SK-N-SH treated with all-trans-retinoic acid at 6 μM for 48 hours (cell line): ENCODE measurements around the gene FNDC3B.

Experiments
- ATAC-seq: fragments of 200-7000 bp; cut with Tn5 transposase; 3 replicates; pipeline ENCODE4 v1.9.1; 2020; ENCODE audit warnings: mild to moderate bottlenecking, moderate library complexity
- ARNTL ChIP-seq: fragments of 450-650 bp; formaldehyde crosslinking; IDR thresholded peaks from 2 replicates; pipeline ENCODE4 v1.5.0; 2020; ENCODE audit warnings: low read depth, mild to moderate bottlenecking, moderate library complexity, borderline replicate concordance
- CREB5 ChIP-seq: fragments of 250-450 bp; sonication (Bioruptor Pico); IDR thresholded peaks from 2 replicates; pipeline ENCODE4 v1.5.1; 2020; ENCODE audit warnings: low read depth, mild to moderate bottlenecking, moderate library complexity
- CSDC2 ChIP-seq: fragments of 250-450 bp; sonication (Bioruptor Pico); IDR thresholded peaks from 2 replicates; pipeline ENCODE4 v1.5.0; 2020; ENCODE audit warnings: mild to moderate bottlenecking, moderate library complexity
- CSRNP3 ChIP-seq: fragments of 250-450 bp; sonication (Bioruptor Pico); IDR thresholded peaks from 2 replicates; pipeline ENCODE4 v1.5.1; 2021; ENCODE audit warnings: mild to moderate bottlenecking, moderate library complexity
- GLIS3 ChIP-seq: fragments of 250-450 bp; sonication (Bioruptor Pico); IDR thresholded peaks from 2 replicates; pipeline ENCODE4 v1.5.0; 2020; ENCODE audit warnings: mild to moderate bottlenecking, moderate library complexity
- ISL1 ChIP-seq: fragments of 250-450 bp; sonication (Bioruptor Pico); IDR thresholded peaks from 2 replicates; pipeline ENCODE4 v2.1.2; 2022; ENCODE audit warnings: mild to moderate bottlenecking, moderate library complexity
- OSR1 ChIP-seq: fragments of 250-450 bp; sonication (Bioruptor Pico); IDR thresholded peaks from 2 replicates; pipeline ENCODE4 v1.8.0; 2022; ENCODE audit warnings: moderate library complexity, mild to moderate bottlenecking, inconsistent platforms
- PATZ1 ChIP-seq: fragments of 250-450 bp; sonication (Bioruptor Pico); IDR thresholded peaks from 2 replicates; pipeline ENCODE4 v1.8.0; 2020; ENCODE audit warnings: mild to moderate bottlenecking, moderate library complexity, borderline replicate concordance
- POU6F1 ChIP-seq: fragments of 250-450 bp; sonication (Bioruptor Pico); IDR thresholded peaks from 2 replicates; pipeline ENCODE4 v1.8.0; 2021; ENCODE audit warnings: low read depth, mild to moderate bottlenecking, moderate library complexity, borderline replicate concordance
- RARB ChIP-seq: fragments of 250-450 bp; sonication (Bioruptor Pico); IDR thresholded peaks from 2 replicates; pipeline ENCODE4 v1.8.0; 2021; ENCODE audit warnings: mild to moderate bottlenecking, moderate library complexity
- SNAI2 ChIP-seq: fragments of 250-450 bp; sonication (Bioruptor Pico); IDR thresholded peaks from 2 replicates; pipeline ENCODE4 v1.5.0; 2020; ENCODE audit warnings: mild to moderate bottlenecking, moderate library complexity
- TOX ChIP-seq: fragments of 250-450 bp; sonication (Bioruptor Pico); IDR thresholded peaks from 2 replicates; pipeline ENCODE4 v1.8.0; 2021; ENCODE audit warnings: mild to moderate bottlenecking, moderate library complexity, borderline replicate concordance
- TSHZ2 ChIP-seq: fragments of 250-450 bp; sonication (Bioruptor Pico); IDR thresholded peaks from 2 replicates; pipeline ENCODE4 v1.5.0; 2020; ENCODE audit warnings: mild to moderate bottlenecking, moderate library complexity
- ZC3H10 ChIP-seq: fragments of 250-450 bp; sonication (Bioruptor Pico); IDR thresholded peaks from 2 replicates; pipeline ENCODE4 v1.5.1; 2021; ENCODE audit warnings: mild to moderate bottlenecking, moderate library complexity
- ZFP3 ChIP-seq: fragments of 250-450 bp; sonication (Bioruptor Pico); IDR thresholded peaks from 2 replicates; pipeline ENCODE4 v1.5.0; 2020; ENCODE audit warnings: mild to moderate bottlenecking, moderate library complexity
- ZFP30 ChIP-seq: fragments of 450-650 bp; formaldehyde crosslinking; IDR thresholded peaks from 2 replicates; pipeline ENCODE4 v1.5.0; 2022; ENCODE audit warnings: mild to moderate bottlenecking, moderate library complexity
- ZNF70 ChIP-seq: fragments of 450-650 bp; formaldehyde crosslinking; IDR thresholded peaks from 2 replicates; pipeline ENCODE4 v1.5.0; 2020; ENCODE audit warnings: mild to moderate bottlenecking, moderate library complexity

The FNDC3B gene

GRCh38 chr3:172276103-172276502 lies 236.7 kb downstream of the FNDC3B start:
- ATAC-seq, result no peak
- TF ChIP-seq TOX (no peak), PATZ1 (CRISPR knock-in tag) (no peak), SNAI2 (CRISPR knock-in tag) (no peak), ZFP3 (no peak), CREB5 (CRISPR knock-in tag) (no peak), TSHZ2 (CRISPR knock-in tag) (no peak), ARNTL (CRISPR knock-in tag) (no peak), CSRNP3 (CRISPR knock-in tag) (no peak), ZFP30 (CRISPR knock-in tag) (no peak), RARB (no peak), GLIS3 (CRISPR knock-in tag) (no peak), POU6F1 (CRISPR knock-in tag) (no peak), CSDC2 (CRISPR knock-in tag) (no peak), ZC3H10 (CRISPR knock-in tag) (no peak), ISL1 (CRISPR knock-in tag) (no peak), ZNF70 (CRISPR knock-in tag) (no peak), OSR1 (CRISPR knock-in tag) (no peak)

GRCh38 chr3:172277151-172277652 lies 237.8 kb downstream of the FNDC3B start:
- no peak for ATAC-seq

More at GRCh38 chr3:172277151-172277652, 237.8 kb downstream of the FNDC3B start:
- TF ChIP-seq ZNF70 (CRISPR knock-in tag), result no peak
- no peak for TF ChIP-seq POU6F1 (CRISPR knock-in tag)
- no peak for TF ChIP-seq RARB
- TF ChIP-seq TSHZ2 (CRISPR knock-in tag), result no peak
- TF ChIP-seq ISL1 (CRISPR knock-in tag), result no peak
